Ramos (cell line): ENCODE data around the gene DDX1.
"Not testable (repeated sequence)": the region's sequence is repeated elsewhere in the genome, so short reads cannot be mapped to it uniquely, and the experiment has no call there.

Experiments
- in situ Hi-C: fragments of 300-500 bp; cut with MboI; formaldehyde crosslinking; loops from one replicate; pipeline ENCODE4 v1.14.3; 2022; ENCODE audit warnings: low sequenced_read_pairs; ENCODE audit not compliant: unreplicated experiment

DDX1 gene

GRCh38 chr2:15593327-15593705 lies 1.6 kb downstream of the DDX1 start:
- in situ Hi-C loops = loop anchor here (25.0 kb wide), 1 partner anchor 456 kb away; no protein-coding TSS in a partner anchor

GRCh38 chr2:15594291-15595256 lies 2.9 kb downstream of the DDX1 start:
- in situ Hi-C loops = loop anchor here (25.0 kb wide), 1 partner anchor 457 kb away; no protein-coding TSS in a partner anchor

GRCh38 chr2:15595342-15595905 lies 3.8 kb downstream of the DDX1 start:
- in situ Hi-C loops = loop anchor here (25.0 kb wide), 1 partner anchor 458 kb away; no protein-coding TSS in a partner anchor

GRCh38 chr2:15595936-15596335 lies 4.3 kb downstream of the DDX1 start:
- in situ Hi-C loops = loop anchor here (25.0 kb wide), 1 partner anchor 459 kb away; no protein-coding TSS in a partner anchor

GRCh38 chr2:15596350-15596749 lies 4.7 kb downstream of the DDX1 start:
- in situ Hi-C loops = loop anchor here (25.0 kb wide), 1 partner anchor 459 kb away; no protein-coding TSS in a partner anchor

- in situ Hi-C loops = loop anchor here (25.0 kb wide), 1 partner anchor 460 kb away; no protein-coding TSS in a partner anchor
Observed at GRCh38 chr2:15596968-15597367, 5.3 kb downstream of the DDX1 start.

GRCh38 chr2:15599994-15600393 lies 8.3 kb downstream of the DDX1 start:
- in situ Hi-C loops = loop anchor here (25.0 kb wide), 1 partner anchor 463 kb away; no protein-coding TSS in a partner anchor

- in situ Hi-C loops = no loop called here
Observed at GRCh38 chr2:15601681-15602080, 10.0 kb downstream of the DDX1 start.

- in situ Hi-C loops = no loop called here
Observed at GRCh38 chr2:15602393-15602792, 10.7 kb downstream of the DDX1 start.

- in situ Hi-C loops = no loop called here
Observed at GRCh38 chr2:15603044-15603765, 11.5 kb downstream of the DDX1 start.

- in situ Hi-C loops = no loop called here
Observed at GRCh38 chr2:15603948-15604347, 12.3 kb downstream of the DDX1 start.

- in situ Hi-C loops = no loop called here
Observed at GRCh38 chr2:15605721-15606120, 14.1 kb downstream of the DDX1 start.

GRCh38 chr2:15606481-15607441 lies 15.1 kb downstream of the DDX1 start:
- in situ Hi-C loops = no loop called here

GRCh38 chr2:15607709-15608391 lies 16.2 kb downstream of the DDX1 start:
- in situ Hi-C loops = no loop called here

- in situ Hi-C loops = no loop called here
Observed at GRCh38 chr2:15608392-15608761, 16.7 kb downstream of the DDX1 start.

GRCh38 chr2:15609341-15610042 lies 17.8 kb downstream of the DDX1 start:
- in situ Hi-C loops = no loop called here

GRCh38 chr2:15610430-15610952 lies 18.8 kb downstream of the DDX1 start:
- in situ Hi-C loops = no loop called here

- in situ Hi-C loops = not testable (repeated sequence)
Observed at GRCh38 chr2:15612101-15612500, 20.4 kb downstream of the DDX1 start.
